Measurements from ENCODE around the gene OTUD6A. TPM values are rescaled to one million over a fixed set of nuclear protein-coding genes. Genes with fewer than 3 reads are reported as not detected.

Gene OTUD6A
- total and polyA plus RNA-seq, 2 experiments from 2014 or later: not detected

DNA sequence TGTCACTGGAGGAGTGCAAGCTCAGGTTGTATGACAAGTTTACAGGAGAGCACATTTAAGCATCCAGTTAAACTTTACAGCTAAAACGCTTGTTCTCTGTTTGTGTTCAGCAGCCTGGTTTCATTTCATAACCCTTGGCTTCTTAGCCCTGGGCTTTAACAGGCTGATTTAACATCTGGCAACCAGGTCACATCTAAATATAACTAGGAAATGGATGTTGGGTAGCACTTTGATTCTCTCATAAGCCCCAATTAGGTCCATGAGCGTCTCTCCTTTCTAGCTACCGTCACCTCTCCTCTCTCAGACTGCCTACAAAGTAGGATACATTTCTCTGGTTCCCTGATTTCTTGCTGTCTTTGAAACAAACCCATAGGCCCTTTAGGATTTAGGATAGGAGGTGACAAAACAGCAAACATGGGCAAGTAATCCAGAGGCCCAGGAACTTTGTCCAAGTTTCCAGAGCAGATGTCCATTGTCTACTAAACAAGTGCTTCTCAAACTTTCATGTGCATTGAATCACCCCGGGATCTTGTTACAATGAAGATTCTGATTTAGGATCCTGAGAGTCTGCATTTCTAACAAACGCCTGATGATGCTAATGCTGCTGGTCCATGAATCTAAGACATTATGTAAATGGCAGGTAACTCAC lies 22.5 kb downstream of the OTUD6A start:
- no peaks in the 10 kb centered on the region for H3K36me3 ChIP-seq (replicated peaks; ENCODE audit: insufficient read depth, low read depth)
- TF ChIP-seq EZH2 (IDR thresholded peaks at IDR 0.05; ENCODE audit: borderline replicate concordance): no peak
- no peak for TF ChIP-seq EZH2phosphoT487 (IDR thresholded peaks at IDR 0.05; ENCODE audit: low read depth, severe bottlenecking, unreplicated experiment)
- TF ChIP-seq, protein P1, sequence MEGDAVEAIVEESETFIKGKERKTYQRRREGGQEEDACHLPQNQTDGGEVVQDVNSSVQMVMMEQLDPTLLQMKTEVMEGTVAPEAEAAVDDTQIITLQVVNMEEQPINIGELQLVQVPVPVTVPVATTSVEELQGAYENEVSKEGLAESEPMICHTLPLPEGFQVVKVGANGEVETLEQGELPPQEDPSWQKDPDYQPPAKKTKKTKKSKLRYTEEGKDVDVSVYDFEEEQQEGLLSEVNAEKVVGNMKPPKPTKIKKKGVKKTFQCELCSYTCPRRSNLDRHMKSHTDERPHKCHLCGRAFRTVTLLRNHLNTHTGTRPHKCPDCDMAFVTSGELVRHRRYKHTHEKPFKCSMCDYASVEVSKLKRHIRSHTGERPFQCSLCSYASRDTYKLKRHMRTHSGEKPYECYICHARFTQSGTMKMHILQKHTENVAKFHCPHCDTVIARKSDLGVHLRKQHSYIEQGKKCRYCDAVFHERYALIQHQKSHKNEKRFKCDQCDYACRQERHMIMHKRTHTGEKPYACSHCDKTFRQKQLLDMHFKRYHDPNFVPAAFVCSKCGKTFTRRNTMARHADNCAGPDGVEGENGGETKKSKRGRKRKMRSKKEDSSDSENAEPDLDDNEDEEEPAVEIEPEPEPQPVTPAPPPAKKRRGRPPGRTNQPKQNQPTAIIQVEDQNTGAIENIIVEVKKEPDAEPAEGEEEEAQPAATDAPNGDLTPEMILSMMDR (IDR thresholded peaks at IDR 0.05; ENCODE audit: poor library complexity): no peak
- no peaks in the 10 kb centered on the region for H3K27me3 ChIP-seq
- no peak for DNase-seq (ENCODE audit: low spot score)
- H3K27ac ChIP-seq: no peak overlapping the region
- H3K4me1 ChIP-seq (ENCODE audit: insufficient read depth): peaks cover 3% of the 10 kb centered on the region
- no peak overlapping the region for H2AFZ ChIP-seq
- no peaks in the 10 kb centered on the region for H4K20me1 ChIP-seq (ENCODE audit: insufficient read depth, poor library complexity, severe bottlenecking)
- no peaks in the 10 kb centered on the region for H3K9me3 ChIP-seq (ENCODE audit: low read depth)
- H3K9me2 ChIP-seq (replicated peaks; ENCODE audit: insufficient read depth): no peaks in the 10 kb centered on the region
- no peaks in the 10 kb centered on the region for H3K79me2 ChIP-seq
- H3K4me2 ChIP-seq: no peak overlapping the region
- 68% methylated on average over 5 of the region's 5 CpGs for WGBS (ENCODE audit: low lambda C conversion rate, missing lambda C conversion rate)
- H3K4me3 ChIP-seq: no peak overlapping the region

DNA sequence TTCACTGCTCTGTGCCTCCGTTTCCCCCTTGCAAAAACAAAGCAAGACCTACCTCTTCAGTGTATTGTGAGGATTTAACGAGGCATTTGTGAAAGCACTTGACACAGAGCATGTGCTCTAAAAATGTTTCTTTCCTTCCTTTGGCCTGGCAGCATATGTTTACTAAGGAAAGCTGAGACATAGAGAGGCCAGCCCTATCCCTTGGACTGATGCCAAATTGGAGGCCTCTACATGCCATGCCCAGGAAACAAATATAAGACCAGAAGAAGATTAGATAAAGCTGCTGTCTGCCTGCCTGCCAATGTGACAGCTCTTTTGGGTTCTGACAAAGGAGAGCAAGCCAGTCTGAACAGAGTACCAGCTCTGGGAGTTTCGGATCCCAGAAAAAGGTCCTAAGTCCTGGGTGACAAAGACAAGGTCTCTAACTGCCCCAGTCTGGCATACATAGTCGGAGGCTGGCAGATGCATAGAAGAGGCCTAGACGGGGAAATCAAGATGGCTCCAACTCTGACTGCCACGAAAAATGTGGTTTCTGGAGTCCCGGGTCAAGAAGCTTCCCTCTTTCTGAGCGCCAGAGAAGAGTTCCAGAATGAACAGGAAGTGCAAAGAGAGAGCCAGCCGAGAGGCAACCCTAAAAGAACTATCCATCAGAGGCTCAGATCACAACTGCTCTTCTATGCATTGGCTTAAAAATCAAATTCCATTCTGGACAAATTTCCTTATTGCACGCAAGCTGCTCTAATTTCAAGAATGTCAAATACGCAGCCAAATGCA lies 25.8 kb downstream of the OTUD6A start:
- peak; percentile 43 for DNase-seq (ENCODE audit: low spot score)
- TF ChIP-seq, protein P1 (IDR thresholded peaks at IDR 0.05; ENCODE audit: poor library complexity): no peak
- TF ChIP-seq EZH2phosphoT487 (IDR thresholded peaks at IDR 0.05; ENCODE audit: low read depth, severe bottlenecking, unreplicated experiment) (no peak), EZH2 (IDR thresholded peaks at IDR 0.05; ENCODE audit: borderline replicate concordance) (no peak)

DNA sequence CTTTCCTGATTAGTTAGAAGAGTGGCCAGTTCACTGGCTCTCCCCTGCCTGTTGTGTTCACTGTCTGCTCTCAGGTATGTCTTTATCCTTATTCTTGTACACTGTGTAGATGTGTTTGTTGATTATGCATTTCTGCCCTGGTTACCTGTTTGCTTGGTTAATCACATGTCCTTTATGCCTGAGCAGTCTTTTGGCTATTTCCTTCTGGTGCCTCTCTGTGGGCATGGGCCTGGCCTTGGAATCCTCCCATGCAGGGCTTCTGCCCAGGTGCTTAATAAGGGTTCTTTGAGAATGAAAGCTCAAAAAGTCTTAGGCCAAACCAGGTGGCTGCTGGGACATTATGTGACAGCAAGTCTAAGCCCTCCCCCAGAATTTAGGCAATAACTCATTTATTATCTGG lies 26.5 kb downstream of the OTUD6A start:
- H4K20me1 ChIP-seq (ENCODE audit: insufficient read depth, poor library complexity, severe bottlenecking): no peaks in the 10 kb centered on the region
- H3K4me2 ChIP-seq: no peak overlapping the region
- no peak overlapping the region for H3K4me3 ChIP-seq
- no peaks in the 10 kb centered on the region for H3K36me3 ChIP-seq (replicated peaks; ENCODE audit: insufficient read depth, low read depth)
- H2AFZ ChIP-seq: no peak overlapping the region
- H3K9me2 ChIP-seq (replicated peaks; ENCODE audit: insufficient read depth): no peaks in the 10 kb centered on the region
- H3K79me2 ChIP-seq: no peaks in the 10 kb centered on the region
- no peak for DNase-seq (ENCODE audit: low spot score)
- no peaks in the 10 kb centered on the region for H3K27me3 ChIP-seq
- H3K27ac ChIP-seq: no peak overlapping the region
- H3K4me1 ChIP-seq (ENCODE audit: insufficient read depth): peaks cover 3% of the 10 kb centered on the region
- TF ChIP-seq EZH2 (IDR thresholded peaks at IDR 0.05; ENCODE audit: borderline replicate concordance) (no peak), EZH2phosphoT487 (IDR thresholded peaks at IDR 0.05; ENCODE audit: low read depth, severe bottlenecking, unreplicated experiment) (no peak)
- TF ChIP-seq, protein P1 (IDR thresholded peaks at IDR 0.05; ENCODE audit: poor library complexity): no peak
- H3K9me3 ChIP-seq (ENCODE audit: low read depth): no peaks in the 10 kb centered on the region

More for the DNA sequence above, 25.8 kb downstream of the OTUD6A start:
- Histone ChIP-seq H3K4me2 (no peak overlapping the region), H3K79me2 (no peaks in the 10 kb centered on the region), H3K36me3 (replicated peaks; ENCODE audit: insufficient read depth, low read depth) (no peaks in the 10 kb centered on the region), H3K9me2 (replicated peaks; ENCODE audit: insufficient read depth) (no peaks in the 10 kb centered on the region), H3K9me3 (ENCODE audit: low read depth) (no peaks in the 10 kb centered on the region), H3K27me3 (no peaks in the 10 kb centered on the region), H3K27ac (no peak overlapping the region), H2AFZ (no peak overlapping the region), H3K4me3 (no peak overlapping the region), H4K20me1 (ENCODE audit: insufficient read depth, poor library complexity, severe bottlenecking) (no peaks in the 10 kb centered on the region), H3K4me1 (ENCODE audit: insufficient read depth) (peaks cover 3% of the 10 kb centered on the region)
- 63% methylated on average over 11 of the region's 11 CpGs for WGBS (ENCODE audit: low lambda C conversion rate, missing lambda C conversion rate)

Data from hepatocyte (in vitro differentiated cells).